ENCODE measurements around the gene SMARCD1.

Gene SMARCD1

GRCh38 chr12:50051101-50051806 is 33.9 kb upstream of the SMARCD1 start:
- Mint-ChIP-seq H3K27me3 (peaks cover 41% of the 10 kb centered on the region), H3K9me3 (no peaks in the 10 kb centered on the region), H3K27ac (no peak overlapping the region), H3K36me3 (ENCODE audit: low read depth) (no peaks in the 10 kb centered on the region), H3K4me3 (no peak overlapping the region), H3K4me1 (ENCODE audit: low read depth) (peaks cover 8% of the 10 kb centered on the region)

GRCh38 chr12:50052544-50052943 is 32.6 kb upstream of the SMARCD1 start:
- Mint-ChIP-seq H3K27ac (no peak overlapping the region), H3K27me3 (peaks cover 51% of the 10 kb centered on the region), H3K4me1 (ENCODE audit: low read depth) (peaks cover 18% of the 10 kb centered on the region), H3K4me3 (no peak overlapping the region), H3K9me3 (no peaks in the 10 kb centered on the region), H3K36me3 (ENCODE audit: low read depth) (no peaks in the 10 kb centered on the region)

GRCh38 chr12:50052964-50053363 is 32.2 kb upstream of the SMARCD1 start:
- H3K4me3 Mint-ChIP-seq, result no peak overlapping the region

GRCh38 chr12:50053583-50053982 is 31.6 kb upstream of the SMARCD1 start:
- H3K9me3 Mint-ChIP-seq, result no peaks in the 10 kb centered on the region
- H3K36me3 Mint-ChIP-seq (ENCODE audit: low read depth), result no peaks in the 10 kb centered on the region
- H3K27me3 Mint-ChIP-seq, result peaks cover 51% of the 10 kb centered on the region
- no peak overlapping the region for H3K27ac Mint-ChIP-seq
- H3K4me3 Mint-ChIP-seq, result no peak overlapping the region
- peaks cover 22% of the 10 kb centered on the region for H3K4me1 Mint-ChIP-seq (ENCODE audit: low read depth)

More at GRCh38 chr12:50052964-50053363, 32.2 kb upstream of the SMARCD1 start:
- Mint-ChIP-seq H3K4me1 (ENCODE audit: low read depth) (peaks cover 18% of the 10 kb centered on the region), H3K36me3 (ENCODE audit: low read depth) (no peaks in the 10 kb centered on the region), H3K27me3 (peaks cover 51% of the 10 kb centered on the region), H3K27ac (no peak overlapping the region), H3K9me3 (no peaks in the 10 kb centered on the region)

GRCh38 chr12:50055831-50056638 is 29.1 kb upstream of the SMARCD1 start:
- peak overlapping the region; percentile 53 for H3K4me3 Mint-ChIP-seq
- peaks cover 31% of the 10 kb centered on the region for H3K27me3 Mint-ChIP-seq
- H3K9me3 Mint-ChIP-seq, result no peaks in the 10 kb centered on the region
- peaks cover 45% of the 10 kb centered on the region for H3K4me1 Mint-ChIP-seq (ENCODE audit: low read depth)
- H3K36me3 Mint-ChIP-seq (ENCODE audit: low read depth), result no peaks in the 10 kb centered on the region
- H3K27ac Mint-ChIP-seq, result peak overlapping the region; percentile 56

- no peak overlapping the region for H3K27ac Mint-ChIP-seq
- H3K4me1 Mint-ChIP-seq (ENCODE audit: low read depth), result peaks cover 49% of the 10 kb centered on the region
- peaks cover 26% of the 10 kb centered on the region for H3K27me3 Mint-ChIP-seq
- no peaks in the 10 kb centered on the region for H3K9me3 Mint-ChIP-seq
- no peaks in the 10 kb centered on the region for H3K36me3 Mint-ChIP-seq (ENCODE audit: low read depth)
- H3K4me3 Mint-ChIP-seq, result peak overlapping the region; percentile 89
Observed at GRCh38 chr12:50056639-50056976, 28.5 kb upstream of the SMARCD1 start.

- H3K36me3 Mint-ChIP-seq (ENCODE audit: low read depth), result no peaks in the 10 kb centered on the region
- H3K4me3 Mint-ChIP-seq, result peak within 1 kb of the TSS; percentile 89
- no peaks in the 10 kb centered on the region for H3K9me3 Mint-ChIP-seq
- H3K27me3 Mint-ChIP-seq, result peaks cover 20% of the 10 kb centered on the region
- H3K27ac Mint-ChIP-seq, result peak within 1 kb of the TSS; percentile 86
- H3K4me1 Mint-ChIP-seq (ENCODE audit: low read depth), result peaks cover 49% of the 10 kb centered on the region
Observed at GRCh38 chr12:50057000-50057841, 27.9 kb upstream of the SMARCD1 start, which contains the start of gene ASIC1. TSS of gene ASIC1 (plus strand) at chr12:50057596. CDS start at chr12:50058767, 1,171 bp downstream.

- Mint-ChIP-seq H3K27me3 (peaks cover 20% of the 10 kb centered on the region), H3K27ac (peak overlapping the region; percentile 86), H3K4me1 (ENCODE audit: low read depth) (peaks cover 49% of the 10 kb centered on the region)
Observed at GRCh38 chr12:50057896-50058670, 27.1 kb upstream of the SMARCD1 start.

GRCh38 chr12:50058743-50059312 is 26.3 kb upstream of the SMARCD1 start:
- Mint-ChIP-seq H3K27ac (peak overlapping the region; percentile 86), H3K36me3 (ENCODE audit: low read depth) (no peaks in the 10 kb centered on the region), H3K27me3 (peaks cover 17% of the 10 kb centered on the region), H3K4me3 (peak overlapping the region; percentile 84), H3K9me3 (no peaks in the 10 kb centered on the region), H3K4me1 (ENCODE audit: low read depth) (peaks cover 49% of the 10 kb centered on the region)

More at GRCh38 chr12:50057896-50058670, 27.1 kb upstream of the SMARCD1 start:
- no peaks in the 10 kb centered on the region for H3K36me3 Mint-ChIP-seq (ENCODE audit: low read depth)
- H3K4me3 Mint-ChIP-seq, result peak overlapping the region; percentile 84
- no peaks in the 10 kb centered on the region for H3K9me3 Mint-ChIP-seq

GRCh38 chr12:50059440-50060119 is 25.6 kb upstream of the SMARCD1 start:
- Mint-ChIP-seq H3K4me1 (ENCODE audit: low read depth) (peaks cover 49% of the 10 kb centered on the region), H3K9me3 (no peaks in the 10 kb centered on the region), H3K36me3 (ENCODE audit: low read depth) (no peaks in the 10 kb centered on the region), H3K27ac (peak overlapping the region; percentile 86), H3K27me3 (peaks cover 17% of the 10 kb centered on the region), H3K4me3 (peak overlapping the region; percentile 84)

GRCh38 chr12:50060120-50060468 is 25.0 kb upstream of the SMARCD1 start:
- no peaks in the 10 kb centered on the region for H3K36me3 Mint-ChIP-seq (ENCODE audit: low read depth)
- no peaks in the 10 kb centered on the region for H3K9me3 Mint-ChIP-seq
- H3K4me3 Mint-ChIP-seq, result peak overlapping the region; percentile 84
- H3K4me1 Mint-ChIP-seq (ENCODE audit: low read depth), result peaks cover 49% of the 10 kb centered on the region
- peaks cover 17% of the 10 kb centered on the region for H3K27me3 Mint-ChIP-seq
- no peak overlapping the region for H3K27ac Mint-ChIP-seq

GRCh38 chr12:50061171-50061570 is 24.0 kb upstream of the SMARCD1 start:
- Mint-ChIP-seq H3K27me3 (peaks cover 11% of the 10 kb centered on the region), H3K36me3 (ENCODE audit: low read depth) (no peaks in the 10 kb centered on the region), H3K4me1 (ENCODE audit: low read depth) (peaks cover 42% of the 10 kb centered on the region), H3K9me3 (no peaks in the 10 kb centered on the region), H3K4me3 (no peak overlapping the region), H3K27ac (no peak overlapping the region)

GRCh38 chr12:50061946-50062686 is 23.0 kb upstream of the SMARCD1 start:
- peaks cover 33% of the 10 kb centered on the region for H3K4me1 Mint-ChIP-seq (ENCODE audit: low read depth)
- no peaks in the 10 kb centered on the region for H3K36me3 Mint-ChIP-seq (ENCODE audit: low read depth)
- H3K9me3 Mint-ChIP-seq, result no peaks in the 10 kb centered on the region
- no peak overlapping the region for H3K4me3 Mint-ChIP-seq
- H3K27me3 Mint-ChIP-seq, result peaks cover 1% of the 10 kb centered on the region
- no peak overlapping the region for H3K27ac Mint-ChIP-seq
